BE2C (cell line): ENCODE results near the gene SH3RF2.

Experiments used
- DNase-seq: peaks from one replicate; pipeline ENCODE4 v3.0.0-alpha.2; 2020
- H3K27me3 ChIP-seq: fragments of 250-450 bp; sonication (Bioruptor Pico); 2 replicates; pipeline ENCODE4 v1.5.1; 2020; ENCODE audit warnings: mild to moderate bottlenecking
- H3K36me3 ChIP-seq: fragments of 250-450 bp; sonication (Bioruptor Pico); 2 replicates; pipeline ENCODE4 v1.5.1; 2020; ENCODE audit warnings: mild to moderate bottlenecking
- H3K4me1 ChIP-seq: fragments of 250-450 bp; sonication (Bioruptor Pico); 2 replicates; pipeline ENCODE4 v1.5.1; 2020
- H3K4me3 ChIP-seq: 2 replicates; pipeline ENCODE4 v1.5.1; 2011; ENCODE audit warnings: low read depth, low read length
- H3K9me3 ChIP-seq: fragments of 250-450 bp; sonication (Bioruptor Pico); 2 replicates; pipeline ENCODE4 v1.5.1; 2020
- TF ChIP-seq, protein P1 (sequence below): IDR thresholded peaks from 2 replicates; pipeline ENCODE4 v1.5.1; 2012; ENCODE audit warnings: mild to moderate bottlenecking, low read depth, low read length

Gene SH3RF2

DNA sequence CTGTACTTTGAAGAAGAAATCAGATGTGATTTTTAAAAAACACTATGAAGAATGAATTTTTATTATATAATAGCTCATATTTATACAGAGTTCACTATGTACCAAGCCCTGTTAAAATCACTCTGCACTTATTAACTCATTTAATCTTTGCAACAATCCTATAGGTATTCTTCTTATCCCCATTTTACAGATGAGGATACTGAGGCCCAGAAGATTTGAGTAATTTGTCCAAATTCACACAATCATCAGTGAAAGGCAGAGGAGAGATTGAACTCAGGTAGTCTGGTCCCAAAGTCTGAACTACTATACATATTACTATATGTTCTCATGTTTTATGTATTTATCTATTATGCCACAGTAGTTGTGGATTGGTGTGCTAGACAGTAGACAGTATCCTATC, 152.9 kb downstream of the SH3RF2 start:
- Histone ChIP-seq H3K36me3 (no peaks in the 10 kb centered on the region), H3K9me3 (no peaks in the 10 kb centered on the region), H3K4me3 (no peak overlapping the region), H3K27me3 (0 out of 2 replicates have a peak, but pooled peaks cover 2% of the 10 kb centered on the region), H3K4me1 (no peaks in the 10 kb centered on the region)
- no peak for DNase-seq
- TF ChIP-seq, protein P1, sequence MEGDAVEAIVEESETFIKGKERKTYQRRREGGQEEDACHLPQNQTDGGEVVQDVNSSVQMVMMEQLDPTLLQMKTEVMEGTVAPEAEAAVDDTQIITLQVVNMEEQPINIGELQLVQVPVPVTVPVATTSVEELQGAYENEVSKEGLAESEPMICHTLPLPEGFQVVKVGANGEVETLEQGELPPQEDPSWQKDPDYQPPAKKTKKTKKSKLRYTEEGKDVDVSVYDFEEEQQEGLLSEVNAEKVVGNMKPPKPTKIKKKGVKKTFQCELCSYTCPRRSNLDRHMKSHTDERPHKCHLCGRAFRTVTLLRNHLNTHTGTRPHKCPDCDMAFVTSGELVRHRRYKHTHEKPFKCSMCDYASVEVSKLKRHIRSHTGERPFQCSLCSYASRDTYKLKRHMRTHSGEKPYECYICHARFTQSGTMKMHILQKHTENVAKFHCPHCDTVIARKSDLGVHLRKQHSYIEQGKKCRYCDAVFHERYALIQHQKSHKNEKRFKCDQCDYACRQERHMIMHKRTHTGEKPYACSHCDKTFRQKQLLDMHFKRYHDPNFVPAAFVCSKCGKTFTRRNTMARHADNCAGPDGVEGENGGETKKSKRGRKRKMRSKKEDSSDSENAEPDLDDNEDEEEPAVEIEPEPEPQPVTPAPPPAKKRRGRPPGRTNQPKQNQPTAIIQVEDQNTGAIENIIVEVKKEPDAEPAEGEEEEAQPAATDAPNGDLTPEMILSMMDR: no peak

DNA sequence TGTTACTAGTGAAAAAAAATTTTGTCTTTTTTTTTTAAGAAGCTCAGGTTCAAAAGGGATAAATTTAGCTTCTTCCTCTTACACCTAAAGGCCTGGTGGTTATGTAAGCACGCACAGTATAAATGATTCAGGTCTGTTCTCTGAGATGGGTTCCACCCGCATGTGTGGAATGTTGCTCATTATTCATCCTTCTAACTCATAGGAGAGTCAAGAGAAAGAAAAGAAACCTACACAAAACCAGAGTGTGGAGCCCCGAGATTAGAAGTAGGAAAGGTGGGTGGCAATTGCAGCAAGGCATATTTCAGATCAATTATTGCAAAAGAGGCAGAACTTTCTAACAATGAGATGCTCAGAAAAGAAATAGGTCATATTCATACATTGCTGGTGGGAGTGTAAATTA, 155.5 kb downstream of the SH3RF2 start:
- TF ChIP-seq, protein P1: no peak

DNA sequence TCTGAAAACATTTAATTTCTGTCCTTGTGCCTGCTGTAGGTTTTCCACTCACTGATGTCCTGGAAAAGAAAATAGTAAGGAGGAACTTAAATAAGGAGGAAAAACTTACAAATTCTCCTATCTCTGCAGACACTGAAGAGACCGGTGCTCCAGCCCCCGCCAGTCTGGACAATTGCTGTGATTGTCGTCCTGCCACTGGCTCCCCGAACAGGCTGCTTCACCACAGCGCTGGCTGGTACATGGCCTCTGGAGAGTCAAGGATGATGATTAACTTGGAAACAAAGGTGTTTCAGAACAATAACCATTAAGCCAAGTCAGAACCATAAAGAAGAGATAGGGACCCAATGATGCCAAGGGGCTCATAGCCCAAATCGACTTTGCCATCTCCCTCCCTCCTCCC, 161.7 kb downstream of the SH3RF2 start:
- Histone ChIP-seq H3K9me3 (no peaks in the 10 kb centered on the region), H3K4me3 (no peak overlapping the region), H3K4me1 (no peaks in the 10 kb centered on the region), H3K36me3 (no peaks in the 10 kb centered on the region), H3K27me3 (no peaks in the 10 kb centered on the region)
- DNase-seq: no peak
- TF ChIP-seq, protein P1: no peak

More for the DNA sequence above, 155.5 kb downstream of the SH3RF2 start:
- H3K9me3 ChIP-seq: no peaks in the 10 kb centered on the region
- no peaks in the 10 kb centered on the region for H3K36me3 ChIP-seq
- no peak overlapping the region for H3K4me3 ChIP-seq
- DNase-seq: no peak
- no peaks in the 10 kb centered on the region for H3K27me3 ChIP-seq
- no peaks in the 10 kb centered on the region for H3K4me1 ChIP-seq

- no peaks in the 10 kb centered on the region for H3K27me3 ChIP-seq
- no peak overlapping the region for H3K4me3 ChIP-seq
- peaks cover 7% of the 10 kb centered on the region for H3K36me3 ChIP-seq
- H3K9me3 ChIP-seq: no peaks in the 10 kb centered on the region
- TF ChIP-seq, protein P1: no peak
- DNase-seq: no peak
- no peaks in the 10 kb centered on the region for H3K4me1 ChIP-seq
These were observed 165.3 kb downstream of the SH3RF2 start for GRCh38 chr5:146101646-146102045.

DNA sequence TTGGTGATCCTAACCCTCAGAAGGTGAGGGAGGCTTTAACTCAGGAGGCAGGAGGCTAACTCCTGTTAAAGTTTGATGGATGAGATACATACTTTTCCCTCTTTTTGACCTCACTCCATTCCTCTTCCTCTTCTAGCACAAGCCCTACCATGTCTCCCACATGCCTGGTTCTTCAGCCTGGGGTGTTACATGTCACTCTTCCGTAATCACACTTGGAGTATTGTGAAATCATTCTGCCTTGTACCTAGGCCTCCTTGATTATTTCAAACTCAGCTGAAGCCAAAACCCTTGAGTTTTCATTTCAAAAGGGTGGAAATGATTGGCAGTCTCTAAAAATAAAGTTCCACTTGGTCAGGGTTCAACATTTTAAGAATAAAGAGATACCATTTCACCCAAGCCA, 167.2 kb downstream of the SH3RF2 start:
- Histone ChIP-seq H3K27me3 (no peaks in the 10 kb centered on the region), H3K36me3 (peaks cover 7% of the 10 kb centered on the region), H3K9me3 (no peaks in the 10 kb centered on the region), H3K4me1 (no peaks in the 10 kb centered on the region), H3K4me3 (no peak overlapping the region)
- TF ChIP-seq, protein P1: no peak
- DNase-seq: no peak

- TF ChIP-seq, protein P1: no peak
- Histone ChIP-seq H3K4me1 (no peaks in the 10 kb centered on the region; the same call in 1 of the 2 replicates), H3K36me3 (peaks cover 7% of the 10 kb centered on the region), H3K27me3 (no peaks in the 10 kb centered on the region), H3K9me3 (no peaks in the 10 kb centered on the region), H3K4me3 (no peak within 1 kb of the TSS)
- no peak for DNase-seq
These were observed 169.1 kb downstream of the SH3RF2 start, which contains the start of gene PLAC8L1 for GRCh38 chr5:146105477-146105876. Gene PLAC8L1, minus strand, starts transcription at chr5:146105577. Its CDS starts 1,266 bp downstream, at chr5:146104311.
